Measurements from ENCODE around the gene HEATR9.
"Not testable (repeated sequence)": the region's sequence is repeated elsewhere in the genome, so short reads cannot be mapped to it uniquely, and the experiment has no call there.

HEATR9 gene

DNA sequence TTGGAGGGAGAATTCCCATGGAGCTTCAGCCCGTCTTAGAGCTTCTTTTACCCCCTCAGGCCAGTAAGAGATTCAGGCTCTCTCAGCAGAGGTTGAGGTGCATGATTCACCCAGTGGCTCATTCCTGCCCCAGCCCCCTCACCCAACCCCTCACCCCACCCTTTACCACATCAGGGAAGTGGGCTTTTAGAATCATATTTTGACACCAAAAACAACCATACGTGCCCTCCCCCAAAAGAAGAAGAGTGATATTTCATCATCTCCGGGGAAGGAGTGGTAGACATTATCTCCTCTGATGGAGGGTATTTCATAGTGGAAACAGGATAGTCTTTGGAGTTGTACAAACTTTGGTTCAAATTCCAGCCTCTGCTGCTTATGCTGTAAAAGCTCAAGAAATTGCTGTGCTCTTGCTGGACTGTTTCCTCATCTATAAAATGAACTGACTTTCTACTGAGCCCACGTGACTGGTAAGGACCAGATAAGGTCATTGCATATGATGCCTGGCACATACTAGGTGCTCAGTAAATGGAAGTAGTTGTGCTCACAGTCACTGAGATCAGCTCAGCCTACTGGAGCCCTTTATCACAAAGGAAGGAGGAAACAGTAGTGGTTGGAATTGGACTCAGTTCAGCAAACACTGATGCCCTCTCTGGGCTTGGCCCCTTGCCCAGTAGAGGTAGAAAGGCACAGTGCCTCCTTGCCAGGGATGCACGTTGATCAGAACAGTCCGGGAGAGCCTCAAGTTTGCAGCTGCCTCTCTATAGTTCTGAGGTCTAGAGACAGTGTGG, 29.8 kb upstream of the HEATR9 start:
- H3K4me1 ChIP-seq (ENCODE audit: control insufficient read depth in 1 of 2, insufficient read depth in 1 of 2, low read depth in 1 of 2, low read length in 1 of 2): peaks cover 0 to 12% of the 10 kb centered on the region in 2 experiments
- no peak overlapping the region for H3K27ac ChIP-seq

GRCh38 chr17:35897772-35898171, 29.1 kb upstream of the HEATR9 start:
- not testable (repeated sequence) for H3K27ac ChIP-seq; H3K27me3 ChIP-seq; H3K4me3 ChIP-seq (ENCODE audit: low read depth in 1 of 2, low read length in 1 of 2); H3K36me3 ChIP-seq; H3K9me3 ChIP-seq
- peaks cover 0 to 12% of the 10 kb centered on the region in 2 experiments for H3K4me1 ChIP-seq (ENCODE audit: control insufficient read depth in 1 of 2, insufficient read depth in 1 of 2, low read depth in 1 of 2, low read length in 1 of 2)

More for the DNA sequence above, 29.8 kb upstream of the HEATR9 start:
- no peaks in the 10 kb centered on the region for H3K27me3 ChIP-seq
- no peak for TF ChIP-seq CTCF (IDR thresholded peaks at IDR 0.05)
- H3K9me3 ChIP-seq: no peaks in the 10 kb centered on the region
- H3K36me3 ChIP-seq: no peaks in the 10 kb centered on the region
- H3K4me3 ChIP-seq (ENCODE audit: low read depth in 1 of 2, low read length in 1 of 2): no peak overlapping the region

GRCh38 chr17:35895636-35896587, 27.2 kb upstream of the HEATR9 start:
- Histone ChIP-seq H3K36me3 (no peaks in the 10 kb centered on the region), H3K9me3 (no peaks in the 10 kb centered on the region), H3K4me1 (ENCODE audit: control insufficient read depth in 1 of 2, insufficient read depth in 1 of 2, low read depth in 1 of 2, low read length in 1 of 2) (peaks cover 0 to 12% of the 10 kb centered on the region in 2 experiments), H3K27ac (no peak overlapping the region), H3K27me3 (no peaks in the 10 kb centered on the region), H3K4me3 (ENCODE audit: low read depth in 1 of 2, low read length in 1 of 2) (no peak overlapping the region)
- no peak for TF ChIP-seq CTCF (IDR thresholded peaks at IDR 0.05)

DNA sequence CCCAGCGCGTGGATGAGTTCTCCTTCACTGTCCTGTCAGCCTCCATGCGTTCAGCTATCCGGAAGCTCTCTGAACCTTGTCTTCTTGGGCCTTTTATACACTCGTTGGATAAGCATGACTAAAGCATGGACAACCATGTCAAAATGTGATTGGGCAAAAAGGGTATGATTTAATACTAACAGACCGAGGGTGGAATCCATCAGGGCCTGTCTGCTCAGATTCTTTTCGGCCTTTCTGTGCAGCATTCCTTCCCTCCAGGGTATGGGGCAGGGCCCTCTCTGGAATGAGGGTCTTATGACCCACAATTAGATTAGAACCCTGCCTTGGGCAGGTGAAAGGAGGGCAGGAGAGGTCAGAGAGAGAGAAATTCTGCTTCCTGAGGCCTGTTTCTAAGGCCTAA, 25.5 kb upstream of the HEATR9 start:
- H3K27me3 ChIP-seq: no peaks in the 10 kb centered on the region
- no peak overlapping the region for H3K4me3 ChIP-seq (ENCODE audit: low read depth in 1 of 2, low read length in 1 of 2)
- peaks cover 0 to 12% of the 10 kb centered on the region in 2 experiments for H3K4me1 ChIP-seq (ENCODE audit: control insufficient read depth in 1 of 2, insufficient read depth in 1 of 2, low read depth in 1 of 2, low read length in 1 of 2)
- no peaks in the 10 kb centered on the region for H3K9me3 ChIP-seq
- H3K36me3 ChIP-seq: no peaks in the 10 kb centered on the region
- no peak for TF ChIP-seq CTCF (IDR thresholded peaks at IDR 0.05)
- no peak overlapping the region for H3K27ac ChIP-seq

DNA sequence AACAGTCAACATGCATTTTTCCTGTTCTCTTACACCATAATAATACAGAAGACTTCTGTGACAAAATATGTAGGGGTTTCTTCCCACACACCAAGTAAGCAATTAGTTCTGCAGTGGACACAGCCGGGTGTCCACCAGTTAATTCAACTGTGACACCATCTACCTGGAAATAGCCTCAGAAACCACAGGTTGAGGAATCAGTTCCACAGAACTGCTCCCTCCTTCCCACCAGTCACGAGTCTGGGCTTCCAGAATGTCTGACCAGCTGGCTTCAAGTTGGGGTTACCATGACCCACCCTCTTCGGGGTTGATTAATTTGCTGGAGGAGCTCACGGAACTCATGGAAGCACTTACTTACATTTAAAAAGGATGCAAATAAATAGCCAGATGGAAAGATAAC, 25.1 kb upstream of the HEATR9 start:
- Histone ChIP-seq H3K27ac (no peak overlapping the region), H3K36me3 (no peaks in the 10 kb centered on the region), H3K9me3 (no peaks in the 10 kb centered on the region), H3K27me3 (no peaks in the 10 kb centered on the region), H3K4me1 (ENCODE audit: control insufficient read depth in 1 of 2, insufficient read depth in 1 of 2, low read depth in 1 of 2, low read length in 1 of 2) (peaks cover 0 to 12% of the 10 kb centered on the region in 2 experiments), H3K4me3 (ENCODE audit: low read depth in 1 of 2, low read length in 1 of 2) (no peak overlapping the region)
- no peak for TF ChIP-seq CTCF (IDR thresholded peaks at IDR 0.05)

Data from neutrophil (primary cell).